ENCODE data around the gene NFIB.

NFIB gene

GRCh38 chr9:14273696-14274121 is 40.2 kb downstream of the NFIB start:
- TF ChIP-seq YY1 (IDR thresholded peaks at IDR 0.05; ENCODE audit: insufficient read depth, insufficient read length) (no peak), ZNF274 (IDR thresholded peaks at IDR 0.05; ENCODE audit: low read depth, low read length) (no peak), SUZ12 (IDR thresholded peaks at IDR 0.05; ENCODE audit: extremely low read depth, insufficient read depth, insufficient read length) (no peak)
- Histone ChIP-seq H3K9me3 (ENCODE audit: insufficient read depth, low read length) (no peaks in the 10 kb centered on the region), H3K4me1 (ENCODE audit: insufficient read depth, insufficient read length) (no peaks in the 10 kb centered on the region), H3K9ac (ENCODE audit: insufficient read length, low read depth) (peak overlapping the region; percentile 46), H3K4me3 (ENCODE audit: insufficient read length, low read depth) (no peak overlapping the region), H3K27me3 (ENCODE audit: insufficient read depth, insufficient read length) (no peaks in the 10 kb centered on the region), H3K36me3 (ENCODE audit: insufficient read depth, insufficient read length, low read length) (no peaks in the 10 kb centered on the region)
- no peak for DNase-seq (ENCODE audit: low read depth, low spot score)

DNA sequence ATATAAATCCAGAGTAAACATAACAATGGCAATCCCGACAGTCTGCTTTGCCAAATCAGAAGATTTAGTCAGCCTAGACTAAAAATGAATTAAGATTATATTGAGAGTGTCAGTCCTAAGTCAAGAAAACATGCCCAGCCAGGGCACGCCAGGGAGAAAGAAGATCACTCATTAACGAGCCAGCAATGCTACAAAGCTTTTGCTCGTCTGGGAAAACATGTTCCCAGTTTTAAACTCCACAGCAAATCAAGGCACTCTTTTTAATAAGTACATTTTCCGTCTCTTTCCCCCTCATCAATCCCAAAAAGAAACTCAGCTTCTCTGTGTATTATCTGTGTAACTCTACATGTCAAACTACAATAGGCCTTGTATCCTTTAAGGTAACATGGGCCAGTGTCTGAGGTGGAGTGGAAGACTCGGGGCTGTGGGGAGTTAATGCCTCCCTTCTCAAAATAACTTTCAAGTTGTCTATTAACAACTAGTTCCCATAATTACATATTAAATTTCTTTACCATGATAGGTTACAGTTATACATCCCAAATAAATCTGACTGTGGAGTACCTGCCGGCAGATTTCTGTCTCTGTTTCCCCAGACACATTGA is 40.9 kb downstream of the NFIB start:
- H3K27me3 ChIP-seq (ENCODE audit: insufficient read depth, insufficient read length) = no peaks in the 10 kb centered on the region
- TF ChIP-seq YY1 (IDR thresholded peaks at IDR 0.05; ENCODE audit: insufficient read depth, insufficient read length) = no peak
- TF ChIP-seq ZNF274 (IDR thresholded peaks at IDR 0.05; ENCODE audit: low read depth, low read length) = no peak
- no peak for TF ChIP-seq SUZ12 (IDR thresholded peaks at IDR 0.05; ENCODE audit: extremely low read depth, insufficient read depth, insufficient read length)
- no peaks in the 10 kb centered on the region for H3K4me1 ChIP-seq (ENCODE audit: insufficient read depth, insufficient read length)
- no peaks in the 10 kb centered on the region for H3K9me3 ChIP-seq (ENCODE audit: insufficient read depth, low read length)
- H3K36me3 ChIP-seq (ENCODE audit: insufficient read depth, insufficient read length, low read length) = no peaks in the 10 kb centered on the region
- H3K4me3 ChIP-seq (ENCODE audit: insufficient read length, low read depth) = no peak overlapping the region
- no peak for DNase-seq (ENCODE audit: low read depth, low spot score)
- H3K9ac ChIP-seq (ENCODE audit: insufficient read length, low read depth) = no peak overlapping the region

DNA sequence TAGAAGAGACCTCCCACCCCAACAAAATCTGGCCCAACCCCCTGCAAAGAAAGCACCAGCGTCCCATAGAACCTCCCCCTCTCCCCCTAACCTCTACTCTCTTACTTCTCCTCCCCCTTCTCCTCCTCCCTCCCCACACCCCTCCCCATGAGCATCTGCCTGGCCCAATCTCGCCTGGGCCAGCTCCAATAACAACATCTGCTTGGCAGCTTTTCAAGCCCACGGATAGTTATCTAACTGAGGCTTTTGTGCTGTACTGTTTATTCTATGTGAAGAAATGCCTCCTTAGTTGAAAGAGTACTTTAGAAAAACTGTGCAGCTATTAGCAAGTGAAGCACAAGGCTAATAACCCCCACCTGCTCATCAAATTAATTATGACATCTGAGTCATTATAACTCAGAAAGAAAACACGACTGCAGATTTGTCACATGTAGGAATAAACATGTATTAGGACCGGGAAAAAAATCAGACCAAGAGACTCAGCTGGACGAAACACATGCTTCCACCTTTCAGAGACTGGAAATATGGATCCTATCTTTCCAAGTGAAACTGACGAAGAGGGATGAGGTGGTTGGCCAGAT is 42.8 kb downstream of the NFIB start:
- no peaks in the 10 kb centered on the region for H3K36me3 ChIP-seq (ENCODE audit: insufficient read depth, insufficient read length, low read length)
- no peak for TF ChIP-seq ZNF274 (IDR thresholded peaks at IDR 0.05; ENCODE audit: low read depth, low read length)
- no peak for TF ChIP-seq SUZ12 (IDR thresholded peaks at IDR 0.05; ENCODE audit: extremely low read depth, insufficient read depth, insufficient read length)
- no peak for TF ChIP-seq YY1 (IDR thresholded peaks at IDR 0.05; ENCODE audit: insufficient read depth, insufficient read length)
- no peak overlapping the region for H3K9ac ChIP-seq (ENCODE audit: insufficient read length, low read depth)
- no peak for DNase-seq (ENCODE audit: low read depth, low spot score)
- H3K4me1 ChIP-seq (ENCODE audit: insufficient read depth, insufficient read length) = no peaks in the 10 kb centered on the region
- no peak overlapping the region for H3K4me3 ChIP-seq (ENCODE audit: insufficient read length, low read depth)
- H3K27me3 ChIP-seq (ENCODE audit: insufficient read depth, insufficient read length) = no peaks in the 10 kb centered on the region
- H3K9me3 ChIP-seq (ENCODE audit: insufficient read depth, low read length) = no peaks in the 10 kb centered on the region

- Histone ChIP-seq H3K9ac (ENCODE audit: insufficient read length, low read depth) (no peak overlapping the region), H3K9me3 (ENCODE audit: insufficient read depth, low read length) (no peaks in the 10 kb centered on the region), H3K4me3 (ENCODE audit: insufficient read length, low read depth) (no peak overlapping the region), H3K36me3 (ENCODE audit: insufficient read depth, insufficient read length, low read length) (no peaks in the 10 kb centered on the region), H3K4me1 (ENCODE audit: insufficient read depth, insufficient read length) (no peaks in the 10 kb centered on the region), H3K27me3 (ENCODE audit: insufficient read depth, insufficient read length) (no peaks in the 10 kb centered on the region)
- TF ChIP-seq YY1 (IDR thresholded peaks at IDR 0.05; ENCODE audit: insufficient read depth, insufficient read length) (no peak), ZNF274 (IDR thresholded peaks at IDR 0.05; ENCODE audit: low read depth, low read length) (no peak), SUZ12 (IDR thresholded peaks at IDR 0.05; ENCODE audit: extremely low read depth, insufficient read depth, insufficient read length) (no peak)
- no peak for DNase-seq (ENCODE audit: low read depth, low spot score)
These were observed 43.4 kb downstream of the NFIB start for GRCh38 chr9:14270358-14271092.

- H3K4me3 ChIP-seq (ENCODE audit: insufficient read length, low read depth) = no peak overlapping the region
- no peaks in the 10 kb centered on the region for H3K27me3 ChIP-seq (ENCODE audit: insufficient read depth, insufficient read length)
- no peak overlapping the region for H3K9ac ChIP-seq (ENCODE audit: insufficient read length, low read depth)
- no peaks in the 10 kb centered on the region for H3K4me1 ChIP-seq (ENCODE audit: insufficient read depth, insufficient read length)
- no peaks in the 10 kb centered on the region for H3K36me3 ChIP-seq (ENCODE audit: insufficient read depth, insufficient read length, low read length)
- DNase-seq (ENCODE audit: low read depth, low spot score) = no peak
- no peak for TF ChIP-seq ZNF274 (IDR thresholded peaks at IDR 0.05; ENCODE audit: low read depth, low read length)
- TF ChIP-seq YY1 (IDR thresholded peaks at IDR 0.05; ENCODE audit: insufficient read depth, insufficient read length) = no peak
- TF ChIP-seq SUZ12 (IDR thresholded peaks at IDR 0.05; ENCODE audit: extremely low read depth, insufficient read depth, insufficient read length) = no peak
- no peaks in the 10 kb centered on the region for H3K9me3 ChIP-seq (ENCODE audit: insufficient read depth, low read length)
These were observed 44.0 kb downstream of the NFIB start for GRCh38 chr9:14269916-14270315.

- H3K27me3 ChIP-seq (ENCODE audit: insufficient read depth, insufficient read length) = no peaks in the 10 kb centered on the region
- DNase-seq (ENCODE audit: low read depth, low spot score) = no peak
- TF ChIP-seq ZNF274 (IDR thresholded peaks at IDR 0.05; ENCODE audit: low read depth, low read length) (no peak), SUZ12 (IDR thresholded peaks at IDR 0.05; ENCODE audit: extremely low read depth, insufficient read depth, insufficient read length) (no peak), YY1 (IDR thresholded peaks at IDR 0.05; ENCODE audit: insufficient read depth, insufficient read length) (no peak)
- no peak overlapping the region for H3K9ac ChIP-seq (ENCODE audit: insufficient read length, low read depth)
- H3K4me1 ChIP-seq (ENCODE audit: insufficient read depth, insufficient read length) = no peaks in the 10 kb centered on the region
- no peaks in the 10 kb centered on the region for H3K9me3 ChIP-seq (ENCODE audit: insufficient read depth, low read length)
- H3K36me3 ChIP-seq (ENCODE audit: insufficient read depth, insufficient read length, low read length) = no peaks in the 10 kb centered on the region
- no peak overlapping the region for H3K4me3 ChIP-seq (ENCODE audit: insufficient read length, low read depth)
These were observed 50.0 kb downstream of the NFIB start for GRCh38 chr9:14263707-14264483.

All from NT2/D1 (cell line).